GM08714 (cell line): ENCODE measurements around the gene GPX5.
"Not testable (repeated sequence)": the region's sequence is repeated elsewhere in the genome, so short reads cannot be mapped to it uniquely, and the experiment has no call there.

ENCODE experiments used
- H3K4me3 ChIP-seq: fragments of 200-500 bp; sonication (Bioruptor generic); 2 replicates; pipeline ENCODE4 v1.5.1; 2014; ENCODE audit warnings: mild to moderate bottlenecking, low read length, inconsistent platforms
- ZNF274 ChIP-seq: IDR thresholded peaks from 2 replicates; pipeline ENCODE4 v1.6.1; 2012; ENCODE audit warnings: mild to moderate bottlenecking, low read depth, low read length

GPX5 gene

DNA sequence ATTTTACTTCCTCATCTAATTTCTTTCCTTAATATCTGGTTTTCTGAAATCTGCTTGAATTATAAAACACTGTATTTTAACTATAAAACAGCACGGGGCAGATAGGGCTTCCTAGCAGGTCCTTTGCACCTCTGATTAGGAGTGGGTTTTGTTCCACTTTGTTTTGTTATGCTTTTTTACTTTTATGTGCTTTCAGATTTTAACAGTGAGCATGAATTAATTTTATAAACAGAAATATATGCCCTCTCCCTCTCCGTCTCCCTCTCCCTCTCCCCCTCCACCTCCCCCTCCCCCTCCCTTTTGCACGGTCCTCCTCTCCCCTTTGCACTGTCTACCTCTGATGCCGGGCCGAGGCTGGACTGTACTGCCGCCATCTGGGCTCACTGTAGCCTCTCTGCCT is 24.4 kb upstream of the GPX5 start:
- no peak overlapping the region for H3K4me3 ChIP-seq
- TF ChIP-seq ZNF274, result no peak

GRCh38 chr6:28502136-28502535 is 23.5 kb upstream of the GPX5 start:
- not testable (repeated sequence) for H3K4me3 ChIP-seq

GRCh38 chr6:28502709-28503305 is 22.9 kb upstream of the GPX5 start:
- not testable (repeated sequence) for H3K4me3 ChIP-seq

GRCh38 chr6:28505733-28506132 is 19.9 kb upstream of the GPX5 start:
- H3K4me3 ChIP-seq, result no peak overlapping the region
- TF ChIP-seq ZNF274, result no peak

GRCh38 chr6:28506807-28507475 is 18.7 kb upstream of the GPX5 start:
- no peak overlapping the region for H3K4me3 ChIP-seq
- TF ChIP-seq ZNF274, result no peak

DNA sequence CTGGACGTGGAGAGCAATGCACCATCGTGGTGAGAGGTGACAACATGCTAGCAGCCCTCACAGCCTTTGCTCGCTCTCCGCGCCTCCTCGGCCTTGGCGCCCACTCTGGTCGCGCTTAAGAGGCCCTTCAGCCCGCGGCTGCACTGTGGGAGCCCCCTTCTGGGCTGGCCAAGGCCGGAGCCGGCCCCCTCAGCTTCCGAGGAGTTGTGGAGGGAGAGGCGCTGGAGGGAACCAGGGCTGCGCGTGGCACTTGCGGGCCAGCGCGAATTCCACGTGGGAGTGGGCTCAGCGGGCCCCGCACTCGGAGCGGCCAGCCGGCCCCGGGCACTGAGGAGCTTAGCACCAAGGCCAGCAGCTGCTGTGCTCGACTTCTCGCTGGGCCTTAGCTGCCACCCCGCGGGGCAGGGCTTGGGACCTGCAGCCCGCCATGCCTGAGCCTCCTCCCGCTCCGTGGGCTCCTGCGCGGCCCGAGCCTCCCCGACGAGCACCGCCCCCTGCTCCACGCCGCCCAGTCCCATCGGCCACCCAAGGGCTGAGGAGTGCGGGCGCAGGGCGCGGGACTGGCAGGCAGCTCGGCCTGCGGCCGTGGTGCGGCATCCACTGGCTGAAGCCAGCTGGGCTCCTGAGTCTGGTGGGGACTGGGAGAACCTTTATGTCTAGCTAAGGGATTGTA is 13.9 kb upstream of the GPX5 start:
- no peak overlapping the region for H3K4me3 ChIP-seq
- TF ChIP-seq ZNF274, result no peak

DNA sequence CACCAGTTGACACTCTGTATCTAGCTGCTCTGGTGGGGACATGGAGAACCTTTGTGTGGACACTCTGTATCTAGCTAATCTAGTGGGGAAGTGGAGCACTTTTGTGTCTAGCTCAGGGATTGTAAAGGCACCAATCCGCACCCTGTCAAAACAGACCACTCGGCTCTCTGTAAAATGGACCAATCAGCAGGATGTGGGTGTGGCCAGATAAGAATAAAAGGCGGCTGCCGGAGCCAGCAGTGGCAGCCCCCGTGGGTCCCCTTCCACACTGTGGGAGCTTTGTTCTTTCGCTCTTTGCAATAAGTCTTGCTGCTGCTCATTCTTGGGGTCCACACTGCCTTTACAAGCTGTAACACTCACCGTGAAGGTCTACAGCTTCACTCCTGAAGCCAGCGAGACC is 13.3 kb upstream of the GPX5 start:
- not testable (repeated sequence) for H3K4me3 ChIP-seq

DNA sequence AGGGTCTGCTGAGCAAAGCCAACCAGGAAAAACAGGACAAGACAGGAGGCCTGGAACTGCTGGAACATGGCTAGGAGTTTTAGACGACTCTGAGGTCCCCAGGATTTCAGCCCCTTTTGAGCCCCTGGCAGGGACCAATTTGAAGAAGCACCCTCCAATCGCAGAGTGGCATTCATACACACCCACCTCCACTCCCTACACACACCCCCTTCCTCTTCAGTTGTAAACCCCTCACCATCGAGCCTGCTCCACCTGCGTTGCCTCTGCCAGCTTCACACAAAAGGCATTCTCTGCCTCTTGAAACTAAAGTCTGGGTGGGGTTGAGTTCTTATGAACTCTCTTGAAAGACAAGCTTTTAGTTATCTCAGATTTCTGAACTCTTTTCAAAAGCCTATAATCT is 10.0 kb upstream of the GPX5 start, which contains the start of gene GPX6:
GPX6 (minus strand) TSS at position 118 of the 400 bp plus-strand sequence; CDS start at position 68, 50 bp downstream.
- no peak for TF ChIP-seq ZNF274
- H3K4me3 ChIP-seq, result no peak within 1 kb of the TSS

DNA sequence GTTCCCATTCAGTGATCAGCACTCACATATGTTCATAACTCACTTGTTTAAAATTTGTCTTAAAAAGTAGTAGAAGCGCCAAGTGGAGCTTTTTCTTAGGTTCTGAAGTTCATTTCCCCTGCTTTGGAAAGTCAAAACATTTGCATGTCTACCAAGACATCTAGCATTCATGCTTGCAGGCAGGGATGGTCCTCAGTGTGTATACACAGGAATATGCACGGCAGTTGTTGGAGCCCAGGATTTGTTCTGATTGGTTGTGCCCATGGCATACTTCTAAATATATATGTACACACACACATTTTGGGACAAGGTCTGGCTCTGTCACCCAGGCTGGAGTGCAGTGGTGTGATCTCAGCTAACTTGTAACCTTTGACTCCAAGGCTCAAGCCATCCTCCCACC is 7.7 kb upstream of the GPX5 start:
- H3K4me3 ChIP-seq, result no peak overlapping the region
- TF ChIP-seq ZNF274, result no peak

DNA sequence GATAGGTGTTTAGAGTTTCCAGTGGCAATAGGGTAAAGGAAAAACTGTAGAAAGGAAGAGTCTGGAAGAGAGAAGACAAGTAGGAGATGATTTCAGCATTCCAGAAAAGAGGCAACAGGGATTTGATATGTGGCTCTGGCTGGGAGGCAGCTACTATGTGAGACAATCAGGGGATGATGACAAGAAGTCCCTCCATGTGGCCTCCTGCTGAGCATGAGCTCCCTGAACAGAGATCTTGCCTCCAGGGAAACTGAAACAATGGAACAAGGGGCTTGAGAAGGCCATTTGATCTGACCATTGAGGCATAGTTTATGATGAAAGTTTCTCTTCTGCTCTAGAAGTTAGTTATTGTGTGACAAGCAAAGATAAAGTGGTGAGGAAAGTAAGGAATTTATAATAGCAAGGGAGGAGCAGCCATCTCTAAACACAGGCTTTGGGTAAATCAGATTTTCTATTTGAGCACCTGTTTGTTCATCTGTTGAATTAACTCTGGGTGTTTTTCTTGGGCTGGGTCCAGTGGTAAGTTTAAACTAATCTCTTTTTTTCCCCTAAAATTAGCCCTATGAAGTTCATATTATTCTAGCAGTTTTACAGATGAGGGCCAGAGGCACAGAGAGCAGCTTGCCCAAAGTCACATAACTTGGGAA is 3.0 kb upstream of the GPX5 start:
- TF ChIP-seq ZNF274, result no peak
- no peak overlapping the region for H3K4me3 ChIP-seq

- no peak for TF ChIP-seq ZNF274
- no peak overlapping the region for H3K4me3 ChIP-seq
Observed at GRCh38 chr6:28523241-28523622, 2.4 kb upstream of the GPX5 start.

DNA sequence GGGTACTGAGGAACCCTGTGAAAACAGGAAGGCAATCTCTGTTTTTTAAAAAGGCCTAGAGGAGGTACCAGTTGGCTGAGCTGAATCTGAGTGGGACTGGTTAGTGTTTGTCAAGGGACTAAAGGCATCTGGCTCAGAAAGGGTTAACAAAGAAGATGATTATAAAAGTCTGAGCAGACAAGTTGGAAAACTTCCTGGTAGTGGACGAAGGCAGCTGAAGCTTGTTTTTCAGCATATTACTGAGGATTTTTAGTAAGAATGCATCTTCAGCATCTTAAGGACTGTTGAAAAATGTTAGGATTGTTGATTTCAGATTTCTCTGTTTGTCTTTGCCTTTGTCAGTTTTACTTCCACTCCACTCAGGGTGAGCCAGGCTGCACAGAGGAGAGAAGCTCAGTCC is 5.1 kb downstream of the GPX5 start:
- no peak for TF ChIP-seq ZNF274
- no peak overlapping the region for H3K4me3 ChIP-seq

DNA sequence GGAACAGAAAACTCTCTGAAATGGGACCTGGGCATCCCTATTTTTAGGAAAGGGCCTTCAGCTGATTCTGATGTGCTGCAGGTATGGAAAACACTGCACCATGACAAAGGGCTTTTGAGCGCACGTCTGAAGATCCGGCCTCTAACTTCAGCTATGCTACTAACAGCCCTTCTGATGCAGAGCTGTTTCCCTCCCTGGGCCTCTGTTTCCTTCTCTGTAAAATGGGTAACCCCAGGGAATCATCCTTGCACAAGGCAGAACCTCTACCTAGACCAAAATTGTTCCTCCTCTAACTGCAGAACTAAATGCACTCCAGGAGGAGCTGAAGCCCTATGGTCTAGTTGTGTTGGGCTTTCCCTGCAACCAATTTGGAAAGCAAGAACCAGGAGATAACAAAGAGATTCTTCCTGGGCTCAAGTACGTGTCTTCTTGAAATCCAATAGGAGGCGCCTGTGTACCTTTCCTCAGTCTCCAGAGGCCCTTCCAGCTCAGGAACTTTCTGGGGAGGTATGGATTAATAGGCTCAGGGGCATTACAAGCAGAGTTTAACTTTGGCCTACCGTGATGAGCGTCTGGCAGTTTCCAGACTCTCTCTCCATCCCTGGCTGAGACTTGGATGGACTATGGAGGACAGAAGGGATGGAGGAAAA is 5.9 kb downstream of the GPX5 start:
- TF ChIP-seq ZNF274, result no peak

GRCh38 chr6:28534306-28534705 is 8.6 kb downstream of the GPX5 start:
- TF ChIP-seq ZNF274, result no peak
- H3K4me3 ChIP-seq, result no peak overlapping the region

More for the DNA sequence above, 5.9 kb downstream of the GPX5 start:
- H3K4me3 ChIP-seq, result no peak overlapping the region
